ENCODE data around the gene POLE.
"Not testable (repeated sequence)": the region's sequence is repeated elsewhere in the genome, so short reads cannot be mapped to it uniquely, and the experiment has no call there.

Gene POLE

GRCh38 chr12:132610866-132611602 lies 76.1 kb downstream of the POLE start:
- no peak for DNase-seq

- no peak for DNase-seq
Measured at GRCh38 chr12:132610051-132610759, 76.9 kb downstream of the POLE start, which contains the start of gene LRCOL1. TSS of gene LRCOL1 (minus strand) at chr12:132610582. CDS start at chr12:132606251, 4,331 bp downstream.

GRCh38 chr12:132608231-132609171 lies 78.6 kb downstream of the POLE start:
- DNase-seq = no peak

GRCh38 chr12:132606927-132607326 lies 80.2 kb downstream of the POLE start:
- no peak for DNase-seq

DNA sequence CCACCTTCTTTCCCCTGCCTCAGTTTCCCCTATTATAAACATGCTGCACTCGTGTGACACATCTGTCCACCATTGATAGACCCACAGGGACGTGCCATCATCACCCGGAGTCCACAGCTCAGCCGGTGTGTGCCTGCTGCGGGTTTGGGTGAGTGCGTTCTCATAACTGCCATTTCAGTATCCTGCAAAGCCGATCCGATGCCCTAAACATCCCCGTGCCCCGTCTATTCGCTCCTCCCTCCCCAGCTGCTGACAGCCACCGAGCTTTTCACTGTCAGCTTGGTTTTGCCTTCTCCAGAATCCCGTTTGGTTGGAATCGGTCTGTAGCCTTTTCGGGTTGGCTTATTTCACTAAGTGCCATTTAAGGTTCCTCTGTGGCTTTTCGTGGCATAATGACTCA lies 80.7 kb downstream of the POLE start:
- no peak for DNase-seq

- no peak for DNase-seq
Measured at GRCh38 chr12:132605892-132606291, 81.2 kb downstream of the POLE start.

- no peak for DNase-seq
Measured at GRCh38 chr12:132604668-132605441, 82.3 kb downstream of the POLE start.

DNA sequence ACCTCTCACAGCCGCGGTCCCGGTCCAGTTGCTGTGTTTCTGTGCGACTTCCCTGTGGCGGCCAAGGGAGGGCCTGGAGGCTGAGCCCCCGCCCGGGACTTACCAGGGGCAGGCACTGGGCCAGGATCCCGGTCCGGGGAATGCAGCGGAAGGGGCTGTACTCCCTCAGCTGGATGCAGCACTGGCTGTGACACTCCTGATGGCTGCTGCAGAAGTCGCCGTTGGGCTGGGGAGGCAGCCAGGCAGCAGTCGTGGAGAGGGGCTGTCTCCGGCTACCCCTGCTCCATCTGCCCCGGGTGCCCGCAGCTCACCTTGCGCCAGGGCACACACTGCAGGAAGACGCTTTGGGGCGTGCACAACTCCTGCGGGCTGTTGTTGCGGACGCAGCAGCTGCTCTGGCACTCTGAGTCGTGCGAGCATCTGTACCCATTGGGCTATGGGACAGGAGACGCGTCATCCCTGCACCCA lies 83.0 kb downstream of the POLE start:
- DNase-seq = no peak

DNA sequence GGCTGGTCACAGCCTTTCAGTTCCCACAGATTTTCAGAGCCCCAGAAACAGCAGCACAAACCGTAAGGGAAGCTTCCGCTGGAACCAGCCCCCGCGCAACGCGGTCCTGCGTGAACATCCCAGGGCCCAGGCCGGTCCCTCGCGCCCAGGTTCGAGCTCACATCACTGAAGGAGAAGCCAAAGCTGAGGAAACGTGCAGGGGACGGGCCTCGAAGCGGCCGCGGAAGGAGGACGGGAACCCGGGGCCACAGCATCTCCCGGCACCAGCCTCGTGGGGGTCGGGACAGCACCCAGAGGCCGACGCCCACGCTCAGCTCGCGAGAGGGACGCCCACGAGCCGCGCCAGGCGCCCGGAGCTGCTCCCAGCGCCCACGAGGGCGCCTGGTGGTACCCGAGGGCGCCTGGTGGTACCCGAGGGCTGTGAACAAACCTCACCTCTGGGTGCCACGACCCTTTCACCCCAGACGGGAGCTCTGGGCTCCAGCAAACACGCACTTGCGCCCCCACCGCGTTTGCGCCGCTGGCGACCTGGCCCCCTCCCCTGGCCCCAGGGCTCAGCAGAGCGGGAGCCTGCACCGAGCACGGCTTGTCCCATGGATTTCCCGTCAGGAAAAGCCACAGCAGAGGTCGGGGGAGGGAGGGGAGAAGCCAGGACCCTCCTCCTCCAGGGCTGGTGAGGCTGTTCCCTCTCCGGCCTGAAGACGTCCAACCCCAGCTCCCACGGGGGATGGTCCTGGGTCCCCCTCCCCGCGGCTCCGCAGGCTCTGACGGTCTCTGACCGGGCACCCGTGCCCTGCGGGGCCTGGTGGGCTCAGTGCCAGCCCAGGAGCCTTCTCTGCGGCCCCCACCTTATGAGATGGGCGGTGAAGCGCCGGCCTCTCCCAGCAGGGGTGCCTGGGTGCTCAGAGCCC lies 83.6 kb downstream of the POLE start:
- DNase-seq = no peak

GRCh38 chr12:132602572-132603239 lies 84.4 kb downstream of the POLE start:
- DNase-seq = no peak

DNA sequence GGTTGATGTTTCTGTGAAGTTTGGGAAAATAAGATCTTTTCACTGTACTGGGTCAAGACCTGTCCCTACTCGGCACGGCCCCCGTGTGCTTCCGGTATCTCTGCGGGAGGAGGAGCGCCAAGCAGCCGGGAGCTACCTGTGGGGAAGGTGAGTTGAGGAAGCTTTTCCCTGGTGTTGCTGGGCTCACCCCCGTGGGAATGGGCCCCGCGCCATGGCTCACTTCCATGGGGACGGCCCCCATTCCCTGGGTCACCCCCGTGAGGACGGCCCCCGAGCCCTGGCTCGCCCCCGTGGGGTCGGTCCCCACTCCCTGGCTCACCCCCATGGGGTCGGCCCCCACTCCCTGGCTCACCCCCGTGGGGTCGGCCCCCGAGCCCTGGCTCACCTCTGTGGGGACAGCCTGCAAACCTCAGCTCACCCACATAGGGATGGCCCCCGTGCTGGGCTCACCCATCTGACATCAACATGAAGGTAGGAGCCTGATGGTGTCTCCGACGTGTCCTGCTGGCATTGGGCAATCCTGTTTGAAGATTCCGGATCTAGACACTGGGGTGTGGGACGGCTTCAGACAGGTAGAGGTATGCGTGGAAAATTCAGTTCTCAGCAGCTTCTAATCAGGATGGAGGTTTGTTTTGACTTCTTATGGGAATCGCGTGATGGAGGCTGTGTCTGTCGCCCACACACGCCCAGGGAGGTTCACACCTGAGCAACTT lies 85.8 kb downstream of the POLE start:
- no peak for DNase-seq

- peak; percentile 59 for DNase-seq
Measured at GRCh38 chr12:132600048-132601032, 86.8 kb downstream of the POLE start.

GRCh38 chr12:132599502-132599901 lies 87.6 kb downstream of the POLE start:
- not testable (repeated sequence) for DNase-seq

DNA sequence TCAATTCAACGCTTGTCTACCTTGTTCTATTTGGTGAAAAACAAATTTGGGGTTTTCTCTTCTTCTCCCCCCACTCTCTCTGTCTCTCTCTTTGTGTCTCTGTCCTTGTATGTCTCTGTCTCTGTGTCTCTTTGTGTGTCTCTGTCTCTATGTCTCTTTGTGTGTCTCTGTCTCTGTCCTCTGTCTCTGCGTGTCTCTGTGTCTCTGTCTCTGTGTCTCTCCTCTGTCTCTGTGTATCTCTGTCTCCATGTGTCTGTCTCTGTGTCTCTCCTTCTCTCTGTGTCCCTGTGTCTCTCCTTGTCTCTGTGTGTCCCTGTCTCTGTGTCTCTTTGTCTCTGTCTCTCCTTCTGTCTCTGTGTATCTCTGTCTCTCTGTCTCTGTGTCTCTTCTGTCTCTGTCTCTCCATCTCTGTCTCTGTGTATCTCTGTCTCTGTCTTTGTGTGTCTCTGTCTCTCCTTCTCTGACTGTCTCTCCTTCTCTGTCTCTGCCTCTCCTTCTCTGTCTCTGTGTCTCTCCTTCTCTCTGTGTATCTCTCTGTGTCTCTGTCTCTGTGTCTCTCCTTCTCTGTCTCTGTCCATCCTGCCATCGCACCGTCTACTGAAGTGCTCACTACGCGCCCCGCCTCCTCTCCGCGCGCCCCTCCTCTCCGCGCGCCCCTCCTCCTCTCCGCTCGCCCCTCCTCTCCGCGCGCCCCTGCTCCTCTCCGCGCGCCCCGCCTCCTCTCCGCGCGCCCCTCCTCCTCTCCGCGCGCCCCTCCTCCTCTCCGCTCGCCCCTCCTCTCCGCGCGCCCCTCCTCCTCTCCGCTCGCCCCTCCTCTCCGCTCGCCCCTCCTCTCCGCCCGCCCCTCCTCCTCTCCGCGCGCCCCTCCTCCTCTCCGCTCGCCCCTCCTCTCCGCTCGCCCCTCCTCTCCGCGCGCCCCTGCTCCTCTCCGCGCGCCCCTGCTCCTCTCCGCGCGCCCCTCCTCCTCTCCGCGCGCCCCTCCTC lies 89.5 kb downstream of the POLE start:
- DNase-seq = peak; percentile 41

- DNase-seq = no peak
Measured at GRCh38 chr12:132596016-132596415, 91.1 kb downstream of the POLE start.

- DNase-seq = no peak
Measured at GRCh38 chr12:132595183-132595582, 92.0 kb downstream of the POLE start.

DNA sequence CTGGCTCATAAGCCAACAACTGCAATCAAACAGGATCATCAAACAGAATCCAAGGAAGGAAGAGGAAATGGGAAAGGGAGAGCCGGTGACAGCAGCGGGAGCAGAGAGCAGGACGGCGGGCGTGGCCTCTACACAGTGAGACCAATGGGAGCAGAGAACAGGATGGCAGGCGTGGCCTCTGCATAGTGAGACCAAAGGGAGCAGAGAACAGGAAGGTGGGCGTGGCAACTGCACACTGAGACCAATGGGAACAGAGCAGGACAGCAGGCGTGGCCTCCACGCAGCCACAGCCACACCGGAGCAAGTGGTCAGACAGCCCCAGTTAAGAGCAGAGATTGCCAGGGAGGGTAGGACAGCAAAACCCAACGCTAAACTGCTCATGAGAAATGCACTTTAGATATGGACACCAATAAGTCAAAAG lies 93.2 kb downstream of the POLE start:
- peak; percentile 99 for DNase-seq

Measured in NCI-H2029 (cell line).